ENCODE data around the gene RCL1. TPM values are rescaled to one million over a fixed set of nuclear protein-coding genes. Genes with fewer than 3 reads are reported as not detected.

Gene RCL1
- total and polyA plus RNA-seq, 2 of the 13 experiments (the other 11 are each of a cell fraction or from before 2014, with no cell fraction given) = 22.3 to 31.6 TPM

DNA sequence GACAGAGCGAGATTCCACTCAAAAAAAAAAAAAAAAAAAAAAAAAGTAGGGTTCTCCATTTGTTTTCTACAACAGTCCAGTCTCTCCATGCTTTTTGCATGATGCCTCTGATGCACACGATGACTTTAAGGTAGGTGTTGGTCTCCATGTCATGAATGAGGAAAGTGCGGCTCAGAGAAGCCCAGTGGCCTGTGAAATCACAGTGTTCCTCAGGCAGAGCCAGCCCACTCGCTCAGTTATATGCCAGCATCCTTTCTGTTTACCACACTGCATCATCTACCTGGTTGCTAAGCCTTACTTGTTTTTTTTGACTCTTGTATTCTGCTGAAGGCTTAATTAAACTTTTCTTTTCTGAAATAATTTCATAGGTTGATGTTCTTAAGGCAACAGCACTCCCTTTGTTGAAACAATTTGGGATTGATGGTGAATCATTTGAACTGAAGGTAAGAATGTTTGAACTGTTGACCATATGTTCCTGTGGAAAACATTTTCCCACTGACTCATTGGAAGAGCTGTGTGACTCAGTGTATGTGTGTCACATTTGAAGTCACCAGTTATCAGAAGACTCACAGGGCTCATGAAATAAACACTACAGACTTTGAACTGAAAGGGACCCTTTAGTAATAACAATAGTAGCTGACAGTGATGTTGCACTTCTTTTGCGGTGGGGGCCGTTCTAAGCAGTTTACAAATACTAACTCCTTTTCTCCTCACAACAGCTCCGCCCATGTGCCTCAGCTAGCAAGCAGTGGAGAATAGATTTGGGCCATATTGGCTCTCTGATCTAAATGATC, 40.2 kb downstream of the RCL1 start (continued):
- no peak for TF ChIP-seq GABPA (IDR thresholded peaks at IDR 0.05; ENCODE audit: low read depth, low read length)
- TF ChIP-seq GABPA (CRISPR knock-in tag; IDR thresholded peaks at IDR 0.05; ENCODE audit: low read depth) = 0 out of 2 replicates have a peak, but pooled peaks have one; percentile 11
- TF ChIP-seq, protein P1, sequence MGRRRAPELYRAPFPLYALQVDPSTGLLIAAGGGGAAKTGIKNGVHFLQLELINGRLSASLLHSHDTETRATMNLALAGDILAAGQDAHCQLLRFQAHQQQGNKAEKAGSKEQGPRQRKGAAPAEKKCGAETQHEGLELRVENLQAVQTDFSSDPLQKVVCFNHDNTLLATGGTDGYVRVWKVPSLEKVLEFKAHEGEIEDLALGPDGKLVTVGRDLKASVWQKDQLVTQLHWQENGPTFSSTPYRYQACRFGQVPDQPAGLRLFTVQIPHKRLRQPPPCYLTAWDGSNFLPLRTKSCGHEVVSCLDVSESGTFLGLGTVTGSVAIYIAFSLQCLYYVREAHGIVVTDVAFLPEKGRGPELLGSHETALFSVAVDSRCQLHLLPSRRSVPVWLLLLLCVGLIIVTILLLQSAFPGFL (CRISPR knock-in tag; IDR thresholded peaks at IDR 0.05) = no peak
- TF ChIP-seq ZNF878 (CRISPR knock-in tag; IDR thresholded peaks at IDR 0.05) = peak; percentile 38; the same call in 1 of the 2 replicates
- 0 out of 2 replicates have a peak, but pooled peaks have one; percentile 39 for TF ChIP-seq CREB1 (IDR thresholded peaks at IDR 0.05)
- peak; percentile 53 for TF ChIP-seq CREB1 (CRISPR knock-in tag; IDR thresholded peaks at IDR 0.05)
- peak; percentile 74 for TF ChIP-seq ELF3 (CRISPR knock-in tag; IDR thresholded peaks at IDR 0.05)
- TF ChIP-seq, protein P2, sequence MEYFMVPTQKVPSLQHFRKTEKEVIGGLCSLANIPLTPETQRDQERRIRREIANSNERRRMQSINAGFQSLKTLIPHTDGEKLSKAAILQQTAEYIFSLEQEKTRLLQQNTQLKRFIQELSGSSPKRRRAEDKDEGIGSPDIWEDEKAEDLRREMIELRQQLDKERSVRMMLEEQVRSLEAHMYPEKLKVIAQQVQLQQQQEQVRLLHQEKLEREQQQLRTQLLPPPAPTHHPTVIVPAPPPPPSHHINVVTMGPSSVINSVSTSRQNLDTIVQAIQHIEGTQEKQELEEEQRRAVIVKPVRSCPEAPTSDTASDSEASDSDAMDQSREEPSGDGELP (IDR thresholded peaks at IDR 0.05; ENCODE audit: borderline replicate concordance, low read depth) = peak; percentile 86
- no peak for TF ChIP-seq CENPT (CRISPR knock-in tag; IDR thresholded peaks at IDR 0.05; ENCODE audit: low read depth)
- no peak for TF ChIP-seq SOX6 (IDR thresholded peaks at IDR 0.05)
- peak; percentile 86 for TF ChIP-seq SOX6 (CRISPR knock-in tag; IDR thresholded peaks at IDR 0.05)
- TF ChIP-seq ZNF883 (CRISPR knock-in tag; IDR thresholded peaks at IDR 0.05; ENCODE audit: not compliant biosample characterization) = no peak
- peak; percentile 13 for TF ChIP-seq TBL1XR1 (IDR thresholded peaks at IDR 0.05; ENCODE audit: borderline replicate concordance, low read length, partially characterized antibody)
- peak; percentile 46 for TF ChIP-seq HDAC2 (CRISPR knock-in tag; IDR thresholded peaks at IDR 0.05)
- peak; percentile 75 for TF ChIP-seq RARA (CRISPR knock-in tag; IDR thresholded peaks at IDR 0.05)
- peak; percentile 54; the same call in 1 of the 2 replicates for TF ChIP-seq FOXK1 (CRISPR knock-in tag; IDR thresholded peaks at IDR 0.05; ENCODE audit: borderline replicate concordance, low read depth)
- TF ChIP-seq, protein P3, sequence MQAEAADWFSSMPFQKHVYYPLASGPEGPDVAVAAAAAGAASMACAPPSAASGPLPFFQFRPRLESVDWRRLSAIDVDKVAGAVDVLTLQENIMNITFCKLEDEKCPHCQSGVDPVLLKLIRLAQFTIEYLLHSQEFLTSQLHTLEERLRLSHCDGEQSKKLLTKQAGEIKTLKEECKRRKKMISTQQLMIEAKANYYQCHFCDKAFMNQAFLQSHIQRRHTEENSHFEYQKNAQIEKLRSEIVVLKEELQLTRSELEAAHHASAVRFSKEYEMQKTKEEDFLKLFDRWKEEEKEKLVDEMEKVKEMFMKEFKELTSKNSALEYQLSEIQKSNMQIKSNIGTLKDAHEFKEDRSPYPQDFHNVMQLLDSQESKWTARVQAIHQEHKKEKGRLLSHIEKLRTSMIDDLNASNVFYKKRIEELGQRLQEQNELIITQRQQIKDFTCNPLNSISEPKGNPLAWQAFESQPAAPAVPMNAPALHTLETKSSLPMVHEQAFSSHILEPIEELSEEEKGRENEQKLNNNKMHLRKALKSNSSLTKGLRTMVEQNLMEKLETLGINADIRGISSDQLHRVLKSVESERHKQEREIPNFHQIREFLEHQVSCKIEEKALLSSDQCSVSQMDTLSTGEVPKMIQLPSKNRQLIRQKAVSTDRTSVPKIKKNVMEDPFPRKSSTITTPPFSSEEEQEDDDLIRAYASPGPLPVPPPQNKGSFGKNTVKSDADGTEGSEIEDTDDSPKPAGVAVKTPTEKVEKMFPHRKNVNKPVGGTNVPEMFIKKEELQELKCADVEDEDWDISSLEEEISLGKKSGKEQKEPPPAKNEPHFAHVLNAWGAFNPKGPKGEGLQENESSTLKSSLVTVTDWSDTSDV (CRISPR knock-in tag; IDR thresholded peaks at IDR 0.05) = no peak
- no peak for TF ChIP-seq ZNF382 (CRISPR knock-in tag; IDR thresholded peaks at IDR 0.05; ENCODE audit: borderline replicate concordance)
- TF ChIP-seq, protein P4, sequence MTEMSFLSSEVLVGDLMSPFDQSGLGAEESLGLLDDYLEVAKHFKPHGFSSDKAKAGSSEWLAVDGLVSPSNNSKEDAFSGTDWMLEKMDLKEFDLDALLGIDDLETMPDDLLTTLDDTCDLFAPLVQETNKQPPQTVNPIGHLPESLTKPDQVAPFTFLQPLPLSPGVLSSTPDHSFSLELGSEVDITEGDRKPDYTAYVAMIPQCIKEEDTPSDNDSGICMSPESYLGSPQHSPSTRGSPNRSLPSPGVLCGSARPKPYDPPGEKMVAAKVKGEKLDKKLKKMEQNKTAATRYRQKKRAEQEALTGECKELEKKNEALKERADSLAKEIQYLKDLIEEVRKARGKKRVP (CRISPR knock-in tag; IDR thresholded peaks at IDR 0.05) = 0 out of 4 replicates have a peak, but pooled peaks of 1 of the 2 experiments have one; percentile 27
- TF ChIP-seq, protein P5, sequence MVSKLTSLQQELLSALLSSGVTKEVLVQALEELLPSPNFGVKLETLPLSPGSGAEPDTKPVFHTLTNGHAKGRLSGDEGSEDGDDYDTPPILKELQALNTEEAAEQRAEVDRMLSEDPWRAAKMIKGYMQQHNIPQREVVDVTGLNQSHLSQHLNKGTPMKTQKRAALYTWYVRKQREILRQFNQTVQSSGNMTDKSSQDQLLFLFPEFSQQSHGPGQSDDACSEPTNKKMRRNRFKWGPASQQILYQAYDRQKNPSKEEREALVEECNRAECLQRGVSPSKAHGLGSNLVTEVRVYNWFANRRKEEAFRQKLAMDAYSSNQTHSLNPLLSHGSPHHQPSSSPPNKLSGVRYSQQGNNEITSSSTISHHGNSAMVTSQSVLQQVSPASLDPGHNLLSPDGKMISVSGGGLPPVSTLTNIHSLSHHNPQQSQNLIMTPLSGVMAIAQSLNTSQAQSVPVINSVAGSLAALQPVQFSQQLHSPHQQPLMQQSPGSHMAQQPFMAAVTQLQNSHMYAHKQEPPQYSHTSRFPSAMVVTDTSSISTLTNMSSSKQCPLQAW (CRISPR knock-in tag; IDR thresholded peaks at IDR 0.05) = 0 out of 2 replicates have a peak, but pooled peaks have one; percentile 37
- peak; percentile 67; the same call in 1 of the 2 replicates for TF ChIP-seq RXRB (CRISPR knock-in tag; IDR thresholded peaks at IDR 0.05; ENCODE audit: borderline replicate concordance)
- TF ChIP-seq EP300 (IDR thresholded peaks at IDR 0.05; ENCODE audit: low read depth in 2 of 2, low read length in 2 of 2) = peak; percentile 37 to 87; a peak in 3 of 4 replicates
- peak; percentile 83; the same call in 1 of the 2 replicates for TF ChIP-seq EP300 (CRISPR knock-in tag; IDR thresholded peaks at IDR 0.05; ENCODE audit: borderline replicate concordance)

All from HepG2 (cell line).